Aorta (tissue), 5 donors: Measurements from ENCODE around the gene TDRD10. TPM values are rescaled to one million over a fixed set of nuclear protein-coding genes. Genes with fewer than 3 reads are reported as not detected.
A peak's percentile ranks its signal among the peaks of the same experiment; 100 is the strongest.

Source experiments
- ATAC-seq: fragments of 200-7000 bp; cut with Tn5 transposase; one replicate; pipeline ENCODE4 v1.9.1; 2022; ENCODE audit warnings: moderate library complexity; ENCODE audit not compliant: low FRiP score
- DNase-seq, 2 donors: peaks; one replicate each; pipeline ENCODE4 v3.0.0-alpha.2; 2020
- H3K27ac ChIP-seq, 2 donors: one replicate each; pipeline ENCODE4 v1.5.1; 2013; ENCODE audit warnings: low read length in 2 of 2, mild to moderate bottlenecking in 2 of 2, moderate library complexity in 2 of 2, control low read depth in 1 of 2, inconsistent platforms in 1 of 2, low read depth in 1 of 2
- H3K27me3 ChIP-seq, 2 donors: one replicate each; pipeline ENCODE4 v1.6.1; 2013; ENCODE audit warnings: control low read depth in 1 of 2, low read length in 1 of 2, mild to moderate bottlenecking in 1 of 2, moderate library complexity in 1 of 2; ENCODE audit not compliant: insufficient read depth in 2 of 2, control insufficient read depth in 1 of 2
- H3K36me3 ChIP-seq, 2 donors: one replicate each; pipeline ENCODE4 v1.6.1; 2013; ENCODE audit warnings: control low read depth in 1 of 2, low read length in 1 of 2, mild to moderate bottlenecking in 1 of 2; ENCODE audit not compliant: insufficient read depth in 2 of 2, control insufficient read depth in 1 of 2
- H3K4me1 ChIP-seq, 2 donors: one replicate each; pipeline ENCODE4 v1.6.1; 2013; ENCODE audit warnings: low read length in 2 of 2, control low read depth in 1 of 2, mild to moderate bottlenecking in 1 of 2, moderate library complexity in 1 of 2; ENCODE audit not compliant: insufficient read depth in 2 of 2, control insufficient read depth in 1 of 2
- H3K4me3 ChIP-seq, 2 donors: one replicate each; pipeline ENCODE4 v1.5.1; 2013; ENCODE audit warnings: low read length in 2 of 2, control low read depth in 1 of 2, mild to moderate bottlenecking in 1 of 2
- H3K9me3 ChIP-seq: one replicate; pipeline ENCODE4 v1.6.1; 2013; ENCODE audit warnings: mild to moderate bottlenecking, low read length; ENCODE audit not compliant: control insufficient read depth
- WGBS, 2 donors: extraction: QIAGEN DNeasy Blood & Tissue Kit; methylation state at CpG; one replicate each; pipeline ENCODE4 v1.1.7; 2013; 5-methylcytosine and 5-hydroxymethylcytosine counted together
- intact Hi-C, 2 donors: fragments of 100-400 bp; cut with DNase I; formaldehyde crosslinking; loops; one replicate each; pipeline versions ENCODE4 v1.14.2 to v1.15.0; 2022
- polyA plus RNA-seq, 2 donors: library from polyadenylated mRNA; stranded (reverse); fragments of 200-250 nt; gene quantifications; one replicate each; pipeline ENCODE4 v1.2.3, GENCODE V29; 2013
- total RNA-seq, 2 donors: library from RNA; stranded (reverse); fragmentation: NEBNext Ultra II Directional; extraction: Animal tissue kit (Norgen Biotek cat#: 25700); gene quantifications; one replicate each; pipeline ENCODE4 v1.2.1, GENCODE V29; 2021
- donor health status: healthy with polysubstance abuse.
- donor health status: Bipolar disorder and iron deficiency.
- donor health status: DM: no; HTN: no; CAD: no.
- donor health status: DM: no; HTN: no; CAD: no.
- donor health status: DM: yes; HTN: yes; CAD: no.

Gene TDRD10
- total and polyA plus RNA-seq, 4 donors, result 1.1 to 16.5 (median 3.2) TPM

- Histone ChIP-seq H3K9me3 (no peaks in the 10 kb centered on the region), H3K27me3 (no peaks in the 10 kb centered on the region), H3K27ac (no peak overlapping the region), H3K4me1 (peaks cover 3 to 4% of the 10 kb centered on the region in 2 donors), H3K36me3 (peaks cover 17 to 20% of the 10 kb centered on the region in 2 donors), H3K4me3 (no peak overlapping the region)
- ATAC-seq (no peak), DNase-seq (peak in 1 of 2 donors; percentile 3)
- intact Hi-C loops, result no loop called here
- 77 to 82% methylated on average over 1 of the region's 1 CpG for WGBS, 2 donors
Measured at GRCh38 chr1:154595621-154596020, 93.6 kb downstream of the TDRD10 start.

Other genes with a start within 250 kb of the TDRD10 start
- gene HAX1, start 229.6 kb upstream of the TDRD10 start, total RNA-seq, result 10 to 100 TPM; 52.2 to 57.1 TPM
- gene HAX1, start 229.6 kb upstream of the TDRD10 start, polyA plus RNA-seq, result 10 to 100 TPM; 70.6 to 98.6 TPM
- under 1 TPM in 1 of 2 donors, not detected in 1; 0.26 TPM for gene AQP10, start 181.1 kb upstream of the TDRD10 start, total RNA-seq
- 10 to 100 TPM in 1 of 2 donors, under 1 TPM in 1; 0.08 to 10.3 TPM for gene AQP10, start 181.1 kb upstream of the TDRD10 start, polyA plus RNA-seq
- 100 to 1,000 TPM; 122 to 176 TPM for gene ATP8B2, start 176.7 kb upstream of the TDRD10 start, total RNA-seq
- gene ATP8B2, start 176.7 kb upstream of the TDRD10 start, polyA plus RNA-seq, result 10 to 100 TPM; 28.8 to 54.9 TPM
- 10 to 100 TPM; 16.5 to 18.2 TPM for gene IL6R, start 96.9 kb upstream of the TDRD10 start, total RNA-seq
- gene IL6R, start 96.9 kb upstream of the TDRD10 start, polyA plus RNA-seq, result 1 to 10 TPM; 3.6 to 6.6 TPM
- gene SHE, start 193 bp downstream of the TDRD10 start, total RNA-seq, result 10 to 100 TPM; 20.2 to 44.1 TPM
- 1 to 10 TPM; 2.9 to 7.0 TPM for gene SHE, start 193 bp downstream of the TDRD10 start, polyA plus RNA-seq
- 10 to 100 TPM; 55.5 to 63.9 TPM for gene UBE2Q1, start 56.4 kb downstream of the TDRD10 start, total RNA-seq
- gene UBE2Q1, start 56.4 kb downstream of the TDRD10 start, polyA plus RNA-seq, result 10 to 100 TPM; 25.5 to 34.4 TPM
- not detected for gene CHRNB2, start 65.6 kb downstream of the TDRD10 start, total RNA-seq
- under 1 TPM in 1 of 2 donors, not detected in 1; 0.08 TPM for gene CHRNB2, start 65.6 kb downstream of the TDRD10 start, polyA plus RNA-seq
- 100 to 1,000 TPM; 125 to 138 TPM for gene ADAR, start 106.0 kb downstream of the TDRD10 start, total RNA-seq
- gene ADAR, start 106.0 kb downstream of the TDRD10 start, polyA plus RNA-seq, result 10 to 100 TPM; 22.9 to 33.7 TPM